Glutamatergic neuron (in vitro differentiated cells): ENCODE results near the gene RNASET2. TPM values are rescaled to one million over a fixed set of nuclear protein-coding genes. Genes with fewer than 3 reads are reported as not detected.

Source experiments
- DNase-seq: peaks from one replicate; pipeline ENCODE4 v3.0.0; 2022
- H3K27ac Mint-ChIP-seq: one replicate; pipeline ENCODE4 v1.8.0; 2020; ENCODE audit warnings: mild to moderate bottlenecking, mixed read lengths, inconsistent platforms; ENCODE audit not compliant: unreplicated experiment
- H3K27me3 Mint-ChIP-seq: one replicate; pipeline ENCODE4 v1.8.0; 2020; ENCODE audit warnings: mild to moderate bottlenecking, moderate library complexity, mixed read lengths, inconsistent platforms; ENCODE audit not compliant: unreplicated experiment
- H3K36me3 Mint-ChIP-seq: one replicate; pipeline ENCODE4 v1.8.0; 2020; ENCODE audit warnings: mild to moderate bottlenecking, mixed read lengths, inconsistent platforms; ENCODE audit not compliant: unreplicated experiment
- H3K4me1 Mint-ChIP-seq: one replicate; pipeline ENCODE4 v1.8.0; 2020; ENCODE audit warnings: mild to moderate bottlenecking, low read depth, mixed read lengths, inconsistent platforms; ENCODE audit not compliant: unreplicated experiment
- H3K4me3 Mint-ChIP-seq: one replicate; pipeline ENCODE4 v1.8.0; 2020; ENCODE audit warnings: mild to moderate bottlenecking, mixed read lengths, inconsistent platforms; ENCODE audit not compliant: unreplicated experiment
- H3K9me3 Mint-ChIP-seq: one replicate; pipeline ENCODE4 v1.8.0; 2020; ENCODE audit warnings: mild to moderate bottlenecking, moderate library complexity, mixed read lengths, inconsistent platforms; ENCODE audit not compliant: unreplicated experiment
- CTCF ChIP-seq: fragments of 200-600 bp; sonication (generic); IDR thresholded peaks from one replicate; pipeline ENCODE4 v1.5.0; 2021; ENCODE audit not compliant: partially characterized antibody, unreplicated experiment
- total RNA-seq: library from RNA; stranded (reverse); fragmentation: NEBNext Ultra II Directional; extraction: Animal tissue kit (Norgen Biotek cat#: 25700); gene quantifications from one replicate; pipeline ENCODE4 v1.2.1, GENCODE V29; 2021; ENCODE audit not compliant: unreplicated experiment

Gene RNASET2
- total RNA-seq, 1 donor from 2014 or later = 2.2 TPM

GRCh38 chr6:166938150-166938549 is 18.2 kb downstream of the RNASET2 start:
- no peak for TF ChIP-seq CTCF
- peaks cover 2% of the 10 kb centered on the region for H3K4me1 Mint-ChIP-seq
- no peak overlapping the region for H3K27ac Mint-ChIP-seq
- no peaks in the 10 kb centered on the region for H3K36me3 Mint-ChIP-seq
- no peaks in the 10 kb centered on the region for H3K9me3 Mint-ChIP-seq
- no peak overlapping the region for H3K4me3 Mint-ChIP-seq
- no peaks in the 10 kb centered on the region for H3K27me3 Mint-ChIP-seq
- DNase-seq = no peak

- H3K27me3 Mint-ChIP-seq = no peaks in the 10 kb centered on the region
- DNase-seq = no peak
- H3K27ac Mint-ChIP-seq = no peak overlapping the region
- TF ChIP-seq CTCF = no peak
- no peak overlapping the region for H3K4me3 Mint-ChIP-seq
- no peaks in the 10 kb centered on the region for H3K36me3 Mint-ChIP-seq
- H3K9me3 Mint-ChIP-seq = no peaks in the 10 kb centered on the region
- H3K4me1 Mint-ChIP-seq = peaks cover 2% of the 10 kb centered on the region
These were observed 18.6 kb downstream of the RNASET2 start for GRCh38 chr6:166937746-166938145.

- no peak for DNase-seq
- no peak overlapping the region for H3K27ac Mint-ChIP-seq
- H3K9me3 Mint-ChIP-seq = no peaks in the 10 kb centered on the region
These were observed 20.1 kb downstream of the RNASET2 start for GRCh38 chr6:166936079-166936787.

GRCh38 chr6:166935353-166935752 is 21.0 kb downstream of the RNASET2 start:
- H3K27ac Mint-ChIP-seq = no peak overlapping the region
- no peak for DNase-seq
- H3K4me3 Mint-ChIP-seq = no peak overlapping the region
- H3K36me3 Mint-ChIP-seq = no peaks in the 10 kb centered on the region
- peaks cover 2% of the 10 kb centered on the region for H3K4me1 Mint-ChIP-seq
- no peak for TF ChIP-seq CTCF
- no peaks in the 10 kb centered on the region for H3K9me3 Mint-ChIP-seq
- peaks cover 7% of the 10 kb centered on the region for H3K27me3 Mint-ChIP-seq

More at GRCh38 chr6:166936079-166936787, 20.1 kb downstream of the RNASET2 start:
- Mint-ChIP-seq H3K4me1 (peaks cover 2% of the 10 kb centered on the region), H3K36me3 (no peaks in the 10 kb centered on the region), H3K4me3 (no peak overlapping the region), H3K27me3 (peaks cover 7% of the 10 kb centered on the region)
- TF ChIP-seq CTCF = no peak

GRCh38 chr6:166934174-166934573 is 22.2 kb downstream of the RNASET2 start:
- H3K4me3 Mint-ChIP-seq = no peak overlapping the region
- peaks cover 2% of the 10 kb centered on the region for H3K4me1 Mint-ChIP-seq
- no peaks in the 10 kb centered on the region for H3K9me3 Mint-ChIP-seq
- peaks cover 7% of the 10 kb centered on the region for H3K27me3 Mint-ChIP-seq
- DNase-seq = no peak
- H3K36me3 Mint-ChIP-seq = no peaks in the 10 kb centered on the region
- TF ChIP-seq CTCF = no peak
- H3K27ac Mint-ChIP-seq = no peak overlapping the region
